ENCODE measurements around the gene IGSF9.

IGSF9 gene

GRCh38 chr1:159895836-159896545 lies 49.4 kb downstream of the IGSF9 start:
- ChIA-PET CTCF (interaction anchor here (0.7 to 14.2 kb wide), 8 partner anchors 9 to 183 kb away, joined by 3 to 302 read pairs (median 4); partner anchors contain the start of genes CFAP45 and FCRL6), POLR2A (no interaction called here)
- no peak for DNase-seq (ENCODE audit: extremely low spot score)
- TF ChIP-seq CTCF (IDR thresholded peaks at IDR 0.05; ENCODE audit: control extremely low read depth, extremely low read depth, low read depth, missing control alignments), result no peak

GRCh38 chr1:159895286-159895685 lies 50.1 kb downstream of the IGSF9 start:
- ChIA-PET CTCF (interaction anchor here (0.7 to 14.2 kb wide), 7 partner anchors 9 to 183 kb away, joined by 3 to 302 read pairs (median 4); partner anchors contain the start of genes CFAP45 and FCRL6), POLR2A (no interaction called here)

GRCh38 chr1:159892944-159893343 lies 52.5 kb downstream of the IGSF9 start:
- ChIA-PET CTCF (interaction anchor here (0.6 to 14.2 kb wide), 25 partner anchors 10 to 761 kb away, joined by 3 to 302 read pairs (median 4); partner anchors contain the start of genes CFAP45, FCRL6 and TAGLN2), POLR2A (no interaction called here)
- no peak for DNase-seq (ENCODE audit: extremely low spot score)
- TF ChIP-seq CTCF (IDR thresholded peaks at IDR 0.05; ENCODE audit: control extremely low read depth, extremely low read depth, low read depth, missing control alignments), result peak; percentile 28

More at GRCh38 chr1:159895286-159895685, 50.1 kb downstream of the IGSF9 start:
- DNase-seq (ENCODE audit: extremely low spot score), result no peak
- TF ChIP-seq CTCF (IDR thresholded peaks at IDR 0.05; ENCODE audit: control extremely low read depth, extremely low read depth, low read depth, missing control alignments), result no peak

- POLR2A ChIA-PET, result no interaction called here
Observed at GRCh38 chr1:159891275-159892157, 53.9 kb downstream of the IGSF9 start.

GRCh38 chr1:159890390-159890789 lies 55.0 kb downstream of the IGSF9 start:
- no peak for DNase-seq (ENCODE audit: extremely low spot score)
- CTCF ChIA-PET, result interaction anchor here (0.7 to 14.2 kb wide), 23 partner anchors 10 to 156 kb away, joined by 3 to 302 read pairs (median 6); partner anchors contain the start of genes CFAP45, DUSP23, FCRL6 and TAGLN2

More at GRCh38 chr1:159891275-159892157, 53.9 kb downstream of the IGSF9 start:
- CTCF ChIA-PET, result interaction anchor here (0.7 to 14.2 kb wide), 33 partner anchors 9 to 731 kb away, joined by 3 to 302 read pairs (median 4); partner anchors contain the start of genes CFAP45, FCRL6 and TAGLN2
- TF ChIP-seq CTCF (IDR thresholded peaks at IDR 0.05; ENCODE audit: control extremely low read depth, extremely low read depth, low read depth, missing control alignments), result peak; percentile 98
- DNase-seq (ENCODE audit: extremely low spot score), result peak; percentile 71

More at GRCh38 chr1:159890390-159890789, 55.0 kb downstream of the IGSF9 start:
- POLR2A ChIA-PET, result interaction anchor here (1.0 to 1.7 kb wide), 3 partner anchors 32 to 37 kb away, joined by 3 to 6 read pairs (median 5); partner anchors contain the start of gene TAGLN2
- TF ChIP-seq CTCF (IDR thresholded peaks at IDR 0.05; ENCODE audit: control extremely low read depth, extremely low read depth, low read depth, missing control alignments), result no peak

Data from GM10248 (cell line).